Gastrocnemius medialis (tissue), 4 donors: ENCODE data around the gene CPEB1.
"Not testable (repeated sequence)": the region's sequence is repeated elsewhere in the genome, so short reads cannot be mapped to it uniquely, and the experiment has no call there.

Experiments used
- POLR2A ChIP-seq, 2 donors: fragments of 450-650 bp; IDR thresholded peaks; one replicate each; pipeline ENCODE4 v1.6.1; 2017; ENCODE audit warnings: antibody characterized with exemption in 2 of 2, mild to moderate bottlenecking in 2 of 2, moderate library complexity in 2 of 2
- TF ChIP-seq, protein P1 (sequence below), 5 experiments: fragments of 450-650 bp in 3 of 5; fragments of 200-600 bp in 2 of 5; sonication (generic) in 2 of 5; IDR thresholded peaks in 4 of 5; conservative IDR thresholded peaks in 1 of 5; 1 replicate in 4 of 5; 2 replicates in 1 of 5; pipeline ENCODE4 v1.5.1; 2016 to 2019; ENCODE audit warnings: antibody characterized with exemption in 5 of 5, mild to moderate bottlenecking in 3 of 5, moderate library complexity in 3 of 5

DNA sequence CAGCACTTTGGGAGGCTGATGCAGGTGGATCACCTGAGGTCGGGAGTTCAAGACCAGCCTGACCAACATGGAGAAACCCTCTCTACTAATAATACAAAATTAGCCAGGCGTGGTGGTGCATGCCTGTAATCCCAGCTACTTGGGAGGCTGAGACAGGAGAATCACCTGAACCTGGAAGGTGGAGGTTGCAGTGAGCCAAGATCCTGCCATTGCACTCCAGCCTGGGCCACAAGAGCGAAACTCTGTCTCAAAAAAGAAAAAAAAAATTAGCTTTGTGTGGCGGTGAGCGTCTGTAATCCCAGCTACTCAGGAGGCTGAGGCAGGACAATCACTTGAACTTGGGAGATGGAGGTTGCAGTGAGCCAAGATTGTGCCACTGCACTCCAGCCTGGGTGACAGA is 112.0 kb downstream of the CPEB1 start:
- TF ChIP-seq POLR2A (IDR thresholded peaks at IDR 0.05), result not testable (repeated sequence)
- TF ChIP-seq, protein P1, sequence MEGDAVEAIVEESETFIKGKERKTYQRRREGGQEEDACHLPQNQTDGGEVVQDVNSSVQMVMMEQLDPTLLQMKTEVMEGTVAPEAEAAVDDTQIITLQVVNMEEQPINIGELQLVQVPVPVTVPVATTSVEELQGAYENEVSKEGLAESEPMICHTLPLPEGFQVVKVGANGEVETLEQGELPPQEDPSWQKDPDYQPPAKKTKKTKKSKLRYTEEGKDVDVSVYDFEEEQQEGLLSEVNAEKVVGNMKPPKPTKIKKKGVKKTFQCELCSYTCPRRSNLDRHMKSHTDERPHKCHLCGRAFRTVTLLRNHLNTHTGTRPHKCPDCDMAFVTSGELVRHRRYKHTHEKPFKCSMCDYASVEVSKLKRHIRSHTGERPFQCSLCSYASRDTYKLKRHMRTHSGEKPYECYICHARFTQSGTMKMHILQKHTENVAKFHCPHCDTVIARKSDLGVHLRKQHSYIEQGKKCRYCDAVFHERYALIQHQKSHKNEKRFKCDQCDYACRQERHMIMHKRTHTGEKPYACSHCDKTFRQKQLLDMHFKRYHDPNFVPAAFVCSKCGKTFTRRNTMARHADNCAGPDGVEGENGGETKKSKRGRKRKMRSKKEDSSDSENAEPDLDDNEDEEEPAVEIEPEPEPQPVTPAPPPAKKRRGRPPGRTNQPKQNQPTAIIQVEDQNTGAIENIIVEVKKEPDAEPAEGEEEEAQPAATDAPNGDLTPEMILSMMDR (IDR thresholded peaks at IDR 0.05 in 4 of 5, conservative IDR thresholded peaks at IDR 0.05 in 1 of 5), result not testable (repeated sequence)
